Karpas-422 (cell line): Measurements from ENCODE around the gene CABP1. TPM values are rescaled to one million over a fixed set of nuclear protein-coding genes. Genes with fewer than 3 reads are reported as not detected.

Experiments
- DNase-seq: peaks from one replicate; pipeline ENCODE4 v3.0.0-alpha.2; 2015
- H2AFZ ChIP-seq: fragments of 200-600 bp; sonication (generic); 2 replicates; pipeline ENCODE4 v1.6.1; 2014; ENCODE audit warnings: antibody characterized with exemption, low read length, mixed read lengths
- H3K27ac ChIP-seq: fragments of 200-600 bp; sonication (generic); 2 replicates; pipeline ENCODE4 v1.5.1; 2014; ENCODE audit warnings: mild to moderate bottlenecking, low read length, moderate library complexity
- H3K27me3 ChIP-seq: fragments of 200-600 bp; sonication (generic); 2 replicates; pipeline ENCODE4 v1.6.1; 2014; ENCODE audit warnings: low read length, mixed read lengths
- H3K36me3 ChIP-seq: fragments of 200-600 bp; sonication (generic); 2 replicates; pipeline ENCODE4 v1.6.1; 2014; ENCODE audit warnings: low read length, mixed read lengths; ENCODE audit not compliant: insufficient read depth
- H3K4me1 ChIP-seq: fragments of 200-600 bp; sonication (generic); 2 replicates; pipeline ENCODE4 v1.6.1; 2014; ENCODE audit warnings: mild to moderate bottlenecking, low read length, mixed read lengths
- H3K4me2 ChIP-seq: fragments of 200-600 bp; sonication (generic); 2 replicates; pipeline ENCODE4 v1.6.1; 2014; ENCODE audit warnings: low read length, low read depth, mild to moderate bottlenecking; ENCODE audit not compliant: poor library complexity, severe bottlenecking
- H3K4me3 ChIP-seq: fragments of 200-600 bp; sonication (generic); 2 replicates; pipeline ENCODE4 v1.5.1; 2014; ENCODE audit warnings: mild to moderate bottlenecking, antibody characterized with exemption, low read length, mixed read lengths
- H3K79me2 ChIP-seq: fragments of 200-600 bp; sonication (generic); 2 replicates; pipeline ENCODE4 v1.6.1; 2014; ENCODE audit warnings: mild to moderate bottlenecking, low read length, mixed read lengths
- H3K9ac ChIP-seq: fragments of 200-600 bp; sonication (generic); 2 replicates; pipeline ENCODE4 v1.6.0; 2014; ENCODE audit warnings: low read length
- H3K9me2 ChIP-seq: fragments of 200-600 bp; sonication (generic), shearing (Covaris generic); replicated peaks from 2 replicates; pipeline ENCODE4 v1.6.0; 2014; ENCODE audit warnings: mild to moderate bottlenecking, low read length, moderate library complexity; ENCODE audit not compliant: insufficient read depth
- H3K9me3 ChIP-seq: fragments of 300-700, 200-600 bp; sonication (generic); 2 replicates; pipeline ENCODE4 v1.6.1; 2014; ENCODE audit warnings: low read length, mixed read lengths
- H4K20me1 ChIP-seq: fragments of 200-600 bp; sonication (generic); 2 replicates; pipeline ENCODE4 v1.6.1; 2014; ENCODE audit warnings: mild to moderate bottlenecking, antibody characterized with exemption, low read length, low read depth; ENCODE audit not compliant: insufficient read depth
- total RNA-seq: library from RNA; depleted of rRNA; stranded (reverse); fragments of >200 nt; shearing (Covaris generic); gene quantifications from 2 replicates; pipeline ENCODE4 v1.2.3, GENCODE V29; 2014; ENCODE audit warnings: low replicate concordance

CABP1 gene
- total RNA-seq, 1 experiment from 2014 or later: not detected

DNA sequence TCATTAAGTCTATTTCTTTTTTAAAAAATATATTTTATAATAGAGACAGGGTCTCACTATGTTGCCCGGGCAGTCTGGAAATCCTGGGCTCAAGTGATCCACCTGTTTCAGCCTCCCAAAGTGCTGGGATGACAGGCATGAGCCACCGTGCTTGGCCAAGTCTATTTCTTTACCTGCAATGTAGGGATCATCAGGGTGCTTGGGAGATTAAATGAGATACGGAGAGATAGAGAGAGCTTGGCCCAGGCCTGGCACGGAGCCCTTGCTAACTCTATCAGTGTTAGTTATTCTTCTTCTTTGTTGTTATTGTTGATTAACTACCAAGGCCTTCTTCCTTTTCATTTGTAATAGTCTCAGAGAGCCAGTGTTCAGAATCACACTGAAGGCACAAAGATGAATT lies 3.1 kb downstream of the CABP1 start:
- H3K27ac ChIP-seq: no peak overlapping the region
- H2AFZ ChIP-seq: no peak overlapping the region
- no peak overlapping the region for H3K9ac ChIP-seq
- no peaks in the 10 kb centered on the region for H3K79me2 ChIP-seq
- H3K27me3 ChIP-seq: no peaks in the 10 kb centered on the region
- no peak for DNase-seq
- H3K4me3 ChIP-seq: no peak overlapping the region
- no peaks in the 10 kb centered on the region for H3K36me3 ChIP-seq
- H3K4me2 ChIP-seq: no peak overlapping the region
- no peaks in the 10 kb centered on the region for H3K9me2 ChIP-seq
- H4K20me1 ChIP-seq: peaks cover 5% of the 10 kb centered on the region; the same call in 1 of the 2 replicates
- no peaks in the 10 kb centered on the region for H3K9me3 ChIP-seq
- H3K4me1 ChIP-seq: peaks cover 21% of the 10 kb centered on the region

- H3K9ac ChIP-seq: no peak overlapping the region
- H3K9me2 ChIP-seq: no peaks in the 10 kb centered on the region
- H3K9me3 ChIP-seq: no peaks in the 10 kb centered on the region
- H3K27ac ChIP-seq: no peak overlapping the region
- peaks cover 22% of the 10 kb centered on the region for H3K4me1 ChIP-seq
- H3K27me3 ChIP-seq: no peaks in the 10 kb centered on the region
- no peaks in the 10 kb centered on the region for H3K79me2 ChIP-seq
- no peak overlapping the region for H3K4me2 ChIP-seq
- H3K4me3 ChIP-seq: no peak overlapping the region
- no peak overlapping the region for H2AFZ ChIP-seq
- no peak for DNase-seq
- H4K20me1 ChIP-seq: peaks cover 5% of the 10 kb centered on the region; the same call in 1 of the 2 replicates
- H3K36me3 ChIP-seq: no peaks in the 10 kb centered on the region
These were observed 5.6 kb downstream of the CABP1 start for GRCh38 chr12:120646044-120646443.

- Histone ChIP-seq H3K36me3 (no peaks in the 10 kb centered on the region), H2AFZ (no peak overlapping the region), H3K79me2 (no peaks in the 10 kb centered on the region), H3K9ac (no peak overlapping the region), H3K4me2 (peak overlapping the region; percentile 0), H3K27me3 (no peaks in the 10 kb centered on the region), H4K20me1 (peaks cover 5% of the 10 kb centered on the region; the same call in 1 of the 2 replicates), H3K9me2 (no peaks in the 10 kb centered on the region), H3K4me1 (peaks cover 16% of the 10 kb centered on the region), H3K9me3 (no peaks in the 10 kb centered on the region), H3K27ac (no peak overlapping the region), H3K4me3 (no peak overlapping the region)
- no peak for DNase-seq
These were observed 6.9 kb downstream of the CABP1 start for GRCh38 chr12:120647375-120647755.

GRCh38 chr12:120649442-120650232 lies 9.2 kb downstream of the CABP1 start:
- Histone ChIP-seq H3K4me3 (no peak overlapping the region), H3K4me2 (peak overlapping the region; percentile 46), H3K9me2 (no peaks in the 10 kb centered on the region), H3K9me3 (no peaks in the 10 kb centered on the region), H3K79me2 (no peaks in the 10 kb centered on the region), H3K36me3 (no peaks in the 10 kb centered on the region), H3K27me3 (no peaks in the 10 kb centered on the region), H3K27ac (no peak overlapping the region), H3K4me1 (peaks cover 10% of the 10 kb centered on the region), H2AFZ (no peak overlapping the region), H4K20me1 (0 out of 2 replicates have a peak, but pooled peaks cover 5% of the 10 kb centered on the region), H3K9ac (no peak overlapping the region)
- DNase-seq: no peak

GRCh38 chr12:120650233-120650690 lies 9.8 kb downstream of the CABP1 start:
- no peaks in the 10 kb centered on the region for H3K79me2 ChIP-seq
- H3K36me3 ChIP-seq: no peaks in the 10 kb centered on the region
- no peak overlapping the region for H3K4me2 ChIP-seq
- H3K4me1 ChIP-seq: peaks cover 10% of the 10 kb centered on the region
- no peak overlapping the region for H3K4me3 ChIP-seq
- H3K27me3 ChIP-seq: no peaks in the 10 kb centered on the region
- no peaks in the 10 kb centered on the region for H3K9me3 ChIP-seq
- DNase-seq: no peak
- 0 out of 2 replicates have a peak, but pooled peaks cover 5% of the 10 kb centered on the region for H4K20me1 ChIP-seq
- no peak overlapping the region for H2AFZ ChIP-seq
- H3K27ac ChIP-seq: no peak overlapping the region
- no peak overlapping the region for H3K9ac ChIP-seq
- H3K9me2 ChIP-seq: no peaks in the 10 kb centered on the region

- no peak overlapping the region for H3K27ac ChIP-seq
- no peaks in the 10 kb centered on the region for H3K36me3 ChIP-seq
- no peak overlapping the region for H3K4me3 ChIP-seq
- no peaks in the 10 kb centered on the region for H3K9me2 ChIP-seq
- DNase-seq: no peak
- H3K9me3 ChIP-seq: no peaks in the 10 kb centered on the region
- H2AFZ ChIP-seq: no peak overlapping the region
- no peak overlapping the region for H3K9ac ChIP-seq
- H3K4me1 ChIP-seq: peaks cover 10% of the 10 kb centered on the region
- no peaks in the 10 kb centered on the region for H3K27me3 ChIP-seq
- H3K79me2 ChIP-seq: no peaks in the 10 kb centered on the region
- 0 out of 2 replicates have a peak, but pooled peaks cover 5% of the 10 kb centered on the region for H4K20me1 ChIP-seq
- H3K4me2 ChIP-seq: no peak overlapping the region
These were observed 11.4 kb downstream of the CABP1 start for GRCh38 chr12:120651821-120652220.

DNA sequence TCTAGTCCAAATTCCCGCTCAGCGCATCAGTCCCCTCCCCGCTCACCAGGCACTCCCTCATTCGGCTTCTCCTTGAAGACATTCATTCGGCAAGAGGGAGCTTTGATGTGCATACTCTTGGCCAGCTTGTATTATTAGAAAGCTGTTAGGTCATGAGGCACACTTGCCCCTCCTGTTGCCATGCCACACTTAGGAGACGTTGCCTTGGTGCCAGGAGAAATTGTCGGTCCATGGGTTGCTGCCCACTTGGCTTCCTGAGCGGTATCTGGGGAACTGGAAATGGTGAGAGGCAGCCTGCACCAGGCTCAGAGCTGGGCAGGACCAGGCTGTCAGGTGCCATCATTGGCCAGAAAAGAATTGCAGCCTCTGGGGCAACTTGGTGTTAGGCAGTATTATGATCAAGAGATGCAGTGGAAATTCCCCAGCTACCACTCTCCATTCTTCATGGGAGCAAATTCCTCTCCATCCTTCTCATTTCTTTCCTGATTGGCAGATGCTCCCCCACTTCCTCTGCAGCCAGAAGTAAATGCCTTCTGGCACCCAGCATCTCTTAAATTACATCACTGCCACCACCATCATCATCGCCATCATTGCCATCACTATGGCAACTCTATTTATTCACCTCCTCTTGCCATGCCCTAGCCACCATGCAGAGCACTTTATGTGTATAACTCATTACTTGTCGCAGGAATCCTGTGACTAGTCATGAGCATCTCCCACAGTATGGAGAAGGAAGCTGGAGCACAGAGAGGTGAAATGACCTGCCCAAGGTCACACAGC lies 12.4 kb downstream of the CABP1 start:
- no peak for DNase-seq
- H3K27ac ChIP-seq: no peak overlapping the region

DNA sequence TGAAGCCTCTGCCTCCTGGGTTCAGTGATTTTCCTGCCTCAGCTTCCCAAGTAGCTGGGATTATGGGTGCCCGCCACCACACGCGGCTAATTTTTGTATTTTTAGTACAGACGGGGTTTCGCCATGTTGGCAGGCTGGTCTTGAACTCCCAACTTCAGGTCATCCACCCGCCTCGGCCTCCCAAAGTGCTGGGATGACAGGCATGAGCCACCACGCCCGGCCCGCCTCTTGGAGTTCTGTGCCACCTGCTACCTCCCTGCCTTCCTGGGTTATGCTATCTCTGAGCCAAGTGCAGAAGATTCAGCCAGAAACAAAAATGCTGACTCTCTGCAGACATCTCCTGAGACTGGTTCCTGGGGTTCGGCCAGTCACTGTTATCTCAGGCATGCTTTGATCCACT lies 13.2 kb downstream of the CABP1 start:
- Histone ChIP-seq H3K9me2 (no peaks in the 10 kb centered on the region), H4K20me1 (0 out of 2 replicates have a peak, but pooled peaks cover 5% of the 10 kb centered on the region), H3K4me2 (no peak overlapping the region), H3K36me3 (no peaks in the 10 kb centered on the region), H3K4me3 (no peak overlapping the region), H3K27ac (no peak overlapping the region), H3K4me1 (peaks cover 6% of the 10 kb centered on the region), H3K9me3 (no peaks in the 10 kb centered on the region), H3K9ac (no peak overlapping the region), H3K27me3 (no peaks in the 10 kb centered on the region), H2AFZ (no peak overlapping the region), H3K79me2 (no peaks in the 10 kb centered on the region)
- no peak for DNase-seq

More for the DNA sequence above, 12.4 kb downstream of the CABP1 start:
- no peak overlapping the region for H3K4me3 ChIP-seq
- peaks cover 6% of the 10 kb centered on the region for H3K4me1 ChIP-seq
- 0 out of 2 replicates have a peak, but pooled peaks cover 5% of the 10 kb centered on the region for H4K20me1 ChIP-seq
- no peaks in the 10 kb centered on the region for H3K27me3 ChIP-seq
- no peak overlapping the region for H3K9ac ChIP-seq
- no peaks in the 10 kb centered on the region for H3K9me2 ChIP-seq
- H3K9me3 ChIP-seq: no peaks in the 10 kb centered on the region
- no peak overlapping the region for H2AFZ ChIP-seq
- no peak overlapping the region for H3K4me2 ChIP-seq
- no peaks in the 10 kb centered on the region for H3K36me3 ChIP-seq
- no peaks in the 10 kb centered on the region for H3K79me2 ChIP-seq
